K562 (cell line): ENCODE data around the gene MAGI2. TPM values are rescaled to one million over a fixed set of nuclear protein-coding genes. Genes with fewer than 3 reads are reported as not detected.

Experiments used
- ATAC-seq: fragments of 200-7000 bp; cut with Tn5 transposase; 3 replicates; pipeline ENCODE4 v1.9.1; 2020; ENCODE audit warnings: moderate library complexity
- BruUV-seq: library from RNA; stranded (reverse); fragments of 400-500 nt; replicated peaks from 2 replicates; lab custom pipeline; 2021; lab: Mats Ljungman, UMichigan
- CTCF ChIA-PET: fragments of 300-600 bp; formaldehyde crosslinking; extraction: SDS; loops from one replicate; lab custom pipeline; 2021; ENCODE audit warnings: low intra/inter-chr PET ratio; lab: Yijun Ruan, JAX
- POLR2A ChIA-PET: fragments of 300-600, 350-650 bp; sonication (Branson Sonifier 250); formaldehyde crosslinking; extraction: SDS; loops from one replicate; lab custom pipeline; 2021; ENCODE audit warnings: antibody characterized with exemption, inconsistent platforms; lab: Yijun Ruan, JAX
- DNase-seq, 4 experiments: peaks; one replicate each; pipeline versions ENCODE4 v3.0.0 to v3.0.0-alpha.2; 2011 to 2018; ENCODE audit warnings: low spot score in 3 of 4, mixed read lengths in 3 of 4; ENCODE audit errors: extremely low read depth in 1 of 4
- FAIRE-seq: peaks from 2 replicates; lab custom pipeline; 2011; peaks lifted over from hg19 to GRCh38; lab: Jason Lieb, UNC
- H2AFZ ChIP-seq: 2 replicates; pipeline ENCODE4 v1.6.0; 2011; ENCODE audit warnings: low read depth, low read length, control low read depth, inconsistent platforms
- H3K27ac ChIP-seq: fragments of 200-600 bp; 3 replicates; pipeline ENCODE4 v1.8.0; 2011; ENCODE audit warnings: low read depth, mild to moderate bottlenecking, control low read depth, inconsistent platforms, low read length, moderate library complexity, mixed read lengths; ENCODE audit errors: extremely low read depth
- H3K27me3 ChIP-seq, 2 experiments: fragments of 300-600 bp in 1 of 2; 2 replicates in 1 of 2; 3 replicates in 1 of 2; pipeline versions ENCODE4 v1.6.0 to v1.8.0; 2011; ENCODE audit warnings: inconsistent platforms in 2 of 2, low read length in 2 of 2, mild to moderate bottlenecking in 1 of 2, mixed read lengths in 1 of 2, moderate library complexity in 1 of 2; ENCODE audit not compliant: control insufficient read depth in 2 of 2, insufficient read depth in 2 of 2
- H3K36me3 ChIP-seq: fragments of 300-600 bp; 3 replicates; pipeline ENCODE4 v1.8.0; 2011; ENCODE audit warnings: mild to moderate bottlenecking, low read length, inconsistent platforms; ENCODE audit not compliant: control insufficient read depth, insufficient read depth
- H3K4me1 ChIP-seq, 2 experiments: fragments of 200-600 bp in 1 of 2; replicated peaks in 1 of 2; 2 replicates in 1 of 2; 3 replicates in 1 of 2; pipeline versions ENCODE4 v1.5.1 to v1.8.0; 2011; ENCODE audit warnings: inconsistent platforms in 2 of 2, low read length in 2 of 2, mild to moderate bottlenecking in 1 of 2, mixed read lengths in 1 of 2, moderate library complexity in 1 of 2; ENCODE audit not compliant: control insufficient read depth in 2 of 2, insufficient read depth in 2 of 2
- H3K4me2 ChIP-seq: 2 replicates; pipeline ENCODE4 v1.6.1; 2011; ENCODE audit warnings: low read length, control low read depth, inconsistent platforms, mixed read lengths; ENCODE audit not compliant: insufficient read depth
- H3K4me3 ChIP-seq: fragments of 200-600 bp; sonication (generic), shearing (Covaris generic); 2 replicates; pipeline ENCODE4 v1.5.1; 2016; ENCODE audit warnings: control low read depth, inconsistent platforms
- H3K79me2 ChIP-seq: fragments of 200-600 bp; 3 replicates; pipeline ENCODE4 v1.8.0; 2011; ENCODE audit warnings: low read length, inconsistent platforms; ENCODE audit not compliant: control insufficient read depth, insufficient read depth
- H3K9ac ChIP-seq, 2 experiments: 2 replicates each; pipeline versions ENCODE4 v1.6.0 to v1.6.1; 2011; ENCODE audit warnings: low read depth in 2 of 2, low read length in 2 of 2, control low read depth in 1 of 2, inconsistent platforms in 1 of 2, mild to moderate bottlenecking in 1 of 2, mixed read lengths in 1 of 2; ENCODE audit not compliant: insufficient read depth in 1 of 2
- H3K9me1 ChIP-seq: one replicate; pipeline ENCODE4 v1.6.0; 2011; ENCODE audit warnings: inconsistent platforms, mild to moderate bottlenecking, low read length, moderate library complexity; ENCODE audit not compliant: control insufficient read depth, insufficient read depth
- H3K9me3 ChIP-seq: replicated peaks from 2 replicates; pipeline ENCODE4 v1.5.1; 2011; ENCODE audit warnings: low read depth, low read length, inconsistent platforms; ENCODE audit not compliant: control insufficient read depth, insufficient read depth
- H4K20me1 ChIP-seq: replicated peaks from 2 replicates; pipeline ENCODE4 v1.6.1; 2011; ENCODE audit warnings: low read length, inconsistent platforms, mixed read lengths; ENCODE audit not compliant: control insufficient read depth, insufficient read depth
- HDAC8 ChIP-seq: fragments of 450-650 bp; IDR thresholded peaks from 2 replicates; pipeline ENCODE4 v1.6.1; 2016; ENCODE audit warnings: mild to moderate bottlenecking, missing genetic modification characterization, moderate library complexity, missing compliant biosample characterization
- HEY1 ChIP-seq: fragments of 250-450 bp; sonication (Bioruptor Pico); IDR thresholded peaks from 2 replicates; pipeline ENCODE4 v1.5.0; 2020; ENCODE audit warnings: mild to moderate bottlenecking, moderate library complexity, borderline replicate concordance
- KDM2B ChIP-seq: fragments of 250-450 bp; sonication (Bioruptor Pico); IDR thresholded peaks from 2 replicates; pipeline ENCODE4 v1.8.0; 2021; ENCODE audit warnings: mild to moderate bottlenecking, moderate library complexity
- MTF1 ChIP-seq: fragments of 250-450 bp; sonication (Bioruptor Pico); IDR thresholded peaks from 2 replicates; pipeline ENCODE4 v1.9.0; 2021; ENCODE audit warnings: moderate library complexity, mild to moderate bottlenecking, inconsistent platforms, borderline replicate concordance
- NR2C2 ChIP-seq, 2 experiments: fragments of 200-800 bp in 1 of 2; sonication (Bioruptor generic) in 1 of 2; sonication (generic) in 1 of 2; formaldehyde crosslinking in 1 of 2; IDR thresholded peaks; 2 replicates each; pipeline versions ENCODE4 v1.6.1 to v1.8.0; 2016 to 2022; ENCODE audit warnings: mild to moderate bottlenecking in 1 of 2, missing compliant biosample characterization in 1 of 2, missing genetic modification characterization in 1 of 2, missing genetic modification reagents in 1 of 2
- NRF1 ChIP-seq, 2 experiments: fragments of 450-650 bp; IDR thresholded peaks in 1 of 2; conservative IDR thresholded peaks in 1 of 2; 2 replicates each; pipeline ENCODE4 v1.6.1; 2014; ENCODE audit warnings: mild to moderate bottlenecking in 2 of 2
- RBM15 ChIP-seq: fragments of 200-400 bp; formaldehyde crosslinking; IDR thresholded peaks from 2 replicates; pipeline ENCODE4 v1.6.1; 2018; ENCODE audit warnings: mild to moderate bottlenecking, low read length, moderate library complexity; ENCODE audit not compliant: insufficient read depth
- ZNF766 ChIP-seq: fragments of 200-800 bp; sonication (Bioruptor generic); conservative IDR thresholded peaks from 2 replicates; pipeline ENCODE4 v1.6.1; 2016; ENCODE audit warnings: missing genetic modification characterization, missing compliant biosample characterization
- ZSCAN32 ChIP-seq: fragments of 450-650 bp; formaldehyde crosslinking; IDR thresholded peaks from 2 replicates; pipeline ENCODE4 v1.4.0; 2020; ENCODE audit warnings: mild to moderate bottlenecking, moderate library complexity
- WGBS: fragments of 100-300 bp; shearing (Covaris generic); methylation state at CpG from one replicate; pipeline ENCODE4 v1.1.6; 2016; ENCODE audit warnings: low coverage, mixed read lengths; ENCODE audit not compliant: insufficient coverage; ENCODE audit errors: missing lambda C conversion rate; 5-methylcytosine and 5-hydroxymethylcytosine counted together
- in situ Hi-C: fragments of 300-500 bp; cut with MboI; formaldehyde crosslinking; loops from 4 replicates; pipeline ENCODE4 v1.15.0; 2018; ENCODE audit warnings: inconsistent platforms, mixed read lengths
- intact Hi-C: fragments of 100-400 bp; cut with micrococcal nuclease; formaldehyde crosslinking; loops from 2 replicates; pipeline ENCODE4 v1.14.2; 2022
- polyA plus RNA-seq, 8 experiments: library from polyadenylated mRNA; depleted of rRNA in 4 of 8; stranded (reverse) in 5 of 8; unstranded in 3 of 8; fragments of >200 nt; fragmentation: Nextera tagmentation in 2 of 8; fragmentation: Illumina TruSeq in 1 of 8; extraction: Ambion mirVana in 2 of 8; extraction: Trizol in 1 of 8; gene quantifications; 2 replicates each; pipeline versions ENCODE4 v1.2.1 to v1.2.3, GENCODE V29; 2011 to 2014; ENCODE audit warnings: inconsistent platforms in 1 of 8, missing spikeins in 1 of 8
- total RNA-seq, 7 experiments: library from RNA; depleted of rRNA in 6 of 7; stranded (reverse); fragments of >200 nt in 6 of 7; fragmentation: Illumina TruSeq in 2 of 7; extraction: Trizol in 2 of 7; gene quantifications; 2 replicates each; pipeline versions ENCODE4 v1.2.1 to v1.2.3, GENCODE V29; 2011 to 2021; ENCODE audit warnings: low replicate concordance in 1 of 7
- TF ChIP-seq, protein P1 (sequence below): fragments of 250-450 bp; sonication (Bioruptor Pico); IDR thresholded peaks from 2 replicates; pipeline ENCODE4 v1.5.0; 2021
- TF ChIP-seq, protein P2 (sequence below): sonication (generic); formaldehyde crosslinking; IDR thresholded peaks from 2 replicates; pipeline ENCODE4 v1.9.0; 2022; ENCODE audit warnings: mild to moderate bottlenecking, missing genetic modification reagents
- TF ChIP-seq, protein P3 (sequence below): fragments of 450-650 bp; formaldehyde crosslinking; IDR thresholded peaks from 2 replicates; pipeline ENCODE4 v1.4.0; 2020; ENCODE audit warnings: mild to moderate bottlenecking, moderate library complexity

MAGI2 gene
- total and polyA plus RNA-seq, 9 of the 15 experiments (the other 6 are each of a cell fraction or from before 2014, with no cell fraction given), result 0.27 to 1.4 (median 0.70) TPM

DNA sequence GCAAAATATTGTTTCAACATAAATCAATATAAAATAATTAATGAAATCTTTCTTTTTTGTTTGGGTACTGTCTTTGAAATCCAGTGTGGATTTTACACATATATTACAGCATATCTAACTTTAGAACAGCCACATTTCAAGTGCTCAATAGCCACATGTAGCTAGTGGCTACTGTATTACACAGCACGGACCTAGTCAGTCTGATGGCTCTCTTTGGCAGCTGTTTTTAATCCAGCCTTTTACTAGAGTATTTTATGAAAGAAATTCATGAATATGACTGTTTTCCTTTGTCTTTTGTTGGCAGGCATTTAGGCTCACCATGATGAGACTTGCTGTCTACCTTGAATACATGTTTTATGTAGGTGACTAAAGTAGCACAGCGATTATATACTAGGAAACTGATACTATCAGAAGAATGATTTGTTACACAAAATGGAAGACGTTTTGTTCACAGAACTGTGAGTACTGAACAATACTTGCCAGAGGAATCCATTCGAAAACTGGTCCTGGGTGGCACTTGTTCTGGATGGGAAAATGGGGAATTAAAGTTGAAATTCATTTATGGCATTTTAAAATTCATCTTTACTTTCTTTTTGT is 1268.2 kb downstream of the MAGI2 start:
- WGBS, result 0% methylated on average over 4 of the region's 4 CpGs
- CTCF ChIA-PET, result no interaction called here
- Histone ChIP-seq H3K36me3 (no peaks in the 10 kb centered on the region), H3K9me3 (no peaks in the 10 kb centered on the region), H3K27me3 (no peaks in the 10 kb centered on the region), H3K9ac (no peak overlapping the region)
- FAIRE-seq (no peak), ATAC-seq (no peak)
- intact Hi-C loops, result no loop called here
- no peak for TF ChIP-seq ZNF766 (CRISPR knock-in tag)
- TF ChIP-seq, protein P1, sequence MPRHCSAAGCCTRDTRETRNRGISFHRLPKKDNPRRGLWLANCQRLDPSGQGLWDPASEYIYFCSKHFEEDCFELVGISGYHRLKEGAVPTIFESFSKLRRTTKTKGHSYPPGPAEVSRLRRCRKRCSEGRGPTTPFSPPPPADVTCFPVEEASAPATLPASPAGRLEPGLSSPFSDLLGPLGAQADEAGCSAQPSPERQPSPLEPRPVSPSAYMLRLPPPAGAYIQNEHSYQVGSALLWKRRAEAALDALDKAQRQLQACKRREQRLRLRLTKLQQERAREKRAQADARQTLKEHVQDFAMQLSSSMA (CRISPR knock-in tag), result no peak
- TF ChIP-seq, all 486 proteins: peak for 0
- Histone ChIP-seq H3K4me2 (no peak overlapping the region), H3K9me1 (no peaks in the 10 kb centered on the region), H4K20me1 (no peaks in the 10 kb centered on the region), H3K79me2 (no peaks in the 10 kb centered on the region), H3K4me1 (no peaks in the 10 kb centered on the region), H3K27ac (no peak overlapping the region), H2AFZ (no peak overlapping the region), H3K4me3 (no peak overlapping the region)
- DNase-seq, result no peak
- POLR2A ChIA-PET, result interaction anchor here (0.6 kb wide), 1 partner anchor 254 kb away, joined by 3 read pairs; no protein-coding TSS in a partner anchor
- BruUV-seq, result no TSS peak
- in situ Hi-C loops, result no loop called here

DNA sequence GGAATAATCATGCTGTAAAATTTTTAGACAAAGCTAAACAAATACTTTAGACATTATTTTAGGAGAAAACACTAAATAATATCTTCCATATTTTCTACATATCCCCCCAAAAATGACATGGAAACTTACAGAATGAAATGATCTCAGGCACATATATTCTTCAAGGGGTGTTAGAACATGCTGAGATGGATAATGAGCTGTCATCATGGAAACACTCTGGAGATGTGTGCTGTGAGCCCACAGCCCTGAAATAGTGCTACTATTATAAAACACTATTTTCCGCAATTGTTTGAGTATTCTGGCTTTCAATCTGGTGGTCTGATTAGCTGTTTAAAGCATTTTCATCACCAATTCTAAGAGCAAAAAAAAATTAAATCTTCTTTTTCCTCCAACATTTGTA is 1269.2 kb downstream of the MAGI2 start:
- no peak for ATAC-seq
- WGBS, result 7% methylated on average over 1 of the region's 1 CpG
- TF ChIP-seq RBM15 (no peak), NR2C2 (CRISPR knock-in tag; IDR thresholded peaks at IDR 0.05) (no peak), NR2C2 (tag; IDR thresholded peaks at IDR 0.05) (no peak), HDAC8 (tag) (no peak), NRF1 (conservative IDR thresholded peaks at IDR 0.05 in 1 of 2, IDR thresholded peaks at IDR 0.05 in 1 of 2) (no peak), MTF1 (CRISPR knock-in tag) (no peak), ZSCAN32 (CRISPR knock-in tag) (no peak), HEY1 (CRISPR knock-in tag) (no peak), KDM2B (CRISPR knock-in tag) (no peak)
- TF ChIP-seq, protein P2, sequence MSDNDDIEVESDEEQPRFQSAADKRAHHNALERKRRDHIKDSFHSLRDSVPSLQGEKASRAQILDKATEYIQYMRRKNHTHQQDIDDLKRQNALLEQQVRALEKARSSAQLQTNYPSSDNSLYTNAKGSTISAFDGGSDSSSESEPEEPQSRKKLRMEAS, result no peak
- TF ChIP-seq, protein P3, sequence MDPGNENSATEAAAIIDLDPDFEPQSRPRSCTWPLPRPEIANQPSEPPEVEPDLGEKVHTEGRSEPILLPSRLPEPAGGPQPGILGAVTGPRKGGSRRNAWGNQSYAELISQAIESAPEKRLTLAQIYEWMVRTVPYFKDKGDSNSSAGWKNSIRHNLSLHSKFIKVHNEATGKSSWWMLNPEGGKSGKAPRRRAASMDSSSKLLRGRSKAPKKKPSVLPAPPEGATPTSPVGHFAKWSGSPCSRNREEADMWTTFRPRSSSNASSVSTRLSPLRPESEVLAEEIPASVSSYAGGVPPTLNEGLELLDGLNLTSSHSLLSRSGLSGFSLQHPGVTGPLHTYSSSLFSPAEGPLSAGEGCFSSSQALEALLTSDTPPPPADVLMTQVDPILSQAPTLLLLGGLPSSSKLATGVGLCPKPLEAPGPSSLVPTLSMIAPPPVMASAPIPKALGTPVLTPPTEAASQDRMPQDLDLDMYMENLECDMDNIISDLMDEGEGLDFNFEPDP, result no peak

More for the DNA sequence above, 1269.2 kb downstream of the MAGI2 start:
- H3K36me3 ChIP-seq, result no peaks in the 10 kb centered on the region
- intact Hi-C loops (no loop called here), in situ Hi-C loops (no loop called here)
- DNase-seq (no peak), FAIRE-seq (no peak)
- no peaks in the 10 kb centered on the region for H3K9me3 ChIP-seq
- H2AFZ ChIP-seq, result no peak overlapping the region
- no TSS peak for BruUV-seq
- POLR2A ChIA-PET, result interaction anchor here (0.7 kb wide), 1 partner anchor 8 kb away, joined by 3 read pairs; no protein-coding TSS in a partner anchor
- no peak overlapping the region for H3K4me3 ChIP-seq
- no peaks in the 10 kb centered on the region for H3K27me3 ChIP-seq
- H3K9me1 ChIP-seq, result no peaks in the 10 kb centered on the region
- H3K4me2 ChIP-seq, result no peak overlapping the region
- no peaks in the 10 kb centered on the region for H3K79me2 ChIP-seq
- CTCF ChIA-PET, result no interaction called here
- no peak overlapping the region for H3K27ac ChIP-seq
- no peaks in the 10 kb centered on the region for H4K20me1 ChIP-seq
- no peak overlapping the region for H3K9ac ChIP-seq
- H3K4me1 ChIP-seq, result no peaks in the 10 kb centered on the region
